Mucosa of descending colon (tissue), 3 donors: ENCODE measurements around the gene TXNDC8. TPM values are rescaled to one million over a fixed set of nuclear protein-coding genes. Genes with fewer than 3 reads are reported as not detected.

Experiments
- ATAC-seq: fragments of 200-7000 bp; cut with Tn5 transposase; one replicate; pipeline ENCODE4 v1.9.1; 2020; ENCODE audit warnings: mild to moderate bottlenecking, moderate library complexity
- DNase-seq, 3 donors: peaks; one replicate each; pipeline ENCODE4 v3.0.0-alpha.2; 2020
- H3K36me3 ChIP-seq: fragments of 200-600 bp; one replicate; pipeline ENCODE4 v1.8.0; 2021; ENCODE audit warnings: low read depth, mild to moderate bottlenecking
- H3K4me1 ChIP-seq: fragments of 200-600 bp; one replicate; pipeline ENCODE4 v1.8.0; 2021; ENCODE audit warnings: low read depth, mild to moderate bottlenecking
- H3K4me3 ChIP-seq: fragments of 200-600 bp; one replicate; pipeline ENCODE4 v1.8.0; 2021; ENCODE audit warnings: mild to moderate bottlenecking
- H3K9me3 ChIP-seq: fragments of 200-600 bp; one replicate; pipeline ENCODE4 v1.8.0; 2021; ENCODE audit warnings: mild to moderate bottlenecking
- intact Hi-C, 2 donors: fragments of 100-400 bp; cut with DNase I in 1 of 2; cut with micrococcal nuclease in 1 of 2; formaldehyde crosslinking; loops; one replicate each; pipeline versions ENCODE4 v1.11.0 to v1.11.1; 2022; cut with DNase I, micrococcal nuclease
- total RNA-seq, 3 donors: library from RNA; stranded (reverse); fragmentation: NEBNext Ultra II Directional in 2 of 3; extraction: Animal tissue kit (Norgen Biotek cat#: 25700) in 2 of 3; gene quantifications; one replicate each; pipeline versions ENCODE4 v1.2.1 to v1.2.4, GENCODE V29; 2021 to 2023
- TF ChIP-seq, protein P1 (sequence below): fragments of 200-600 bp; IDR thresholded peaks from one replicate; pipeline ENCODE4 v1.8.0; 2022; ENCODE audit warnings: antibody characterized with exemption, mild to moderate bottlenecking
- donor health status: DM: no; HTN: no; CAD: no; lungs with moderate emphysema.
- donor health status: DM: no; HTN: no; CAD: no.
- donor health status: DM: no; HTN: yes; CAD: no.

TXNDC8 gene
- total RNA-seq, 3 donors from 2014 or later, result not detected

DNA sequence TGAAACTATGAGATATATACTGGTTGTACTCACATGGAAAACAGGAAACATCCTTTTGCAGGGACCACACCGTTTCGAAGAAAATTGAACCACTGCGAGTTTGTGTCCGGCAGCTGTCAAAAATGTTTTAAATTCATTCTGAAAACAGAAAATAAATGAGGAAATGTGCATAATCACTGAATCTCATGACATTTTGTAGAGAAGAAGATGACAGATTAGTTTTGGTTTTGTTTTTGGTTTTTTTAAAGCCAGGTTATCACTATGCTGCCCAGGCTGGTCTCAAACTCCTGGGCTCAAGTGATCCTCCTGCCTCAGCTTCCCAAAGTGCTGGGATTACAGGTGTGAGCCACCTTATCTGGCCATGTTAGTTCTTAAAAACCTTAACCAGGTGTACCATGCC is 3.5 kb downstream of the TXNDC8 start:
- intact Hi-C loops, result no loop called here
- H3K9me3 ChIP-seq, result no peaks in the 10 kb centered on the region
- TF ChIP-seq, protein P1, sequence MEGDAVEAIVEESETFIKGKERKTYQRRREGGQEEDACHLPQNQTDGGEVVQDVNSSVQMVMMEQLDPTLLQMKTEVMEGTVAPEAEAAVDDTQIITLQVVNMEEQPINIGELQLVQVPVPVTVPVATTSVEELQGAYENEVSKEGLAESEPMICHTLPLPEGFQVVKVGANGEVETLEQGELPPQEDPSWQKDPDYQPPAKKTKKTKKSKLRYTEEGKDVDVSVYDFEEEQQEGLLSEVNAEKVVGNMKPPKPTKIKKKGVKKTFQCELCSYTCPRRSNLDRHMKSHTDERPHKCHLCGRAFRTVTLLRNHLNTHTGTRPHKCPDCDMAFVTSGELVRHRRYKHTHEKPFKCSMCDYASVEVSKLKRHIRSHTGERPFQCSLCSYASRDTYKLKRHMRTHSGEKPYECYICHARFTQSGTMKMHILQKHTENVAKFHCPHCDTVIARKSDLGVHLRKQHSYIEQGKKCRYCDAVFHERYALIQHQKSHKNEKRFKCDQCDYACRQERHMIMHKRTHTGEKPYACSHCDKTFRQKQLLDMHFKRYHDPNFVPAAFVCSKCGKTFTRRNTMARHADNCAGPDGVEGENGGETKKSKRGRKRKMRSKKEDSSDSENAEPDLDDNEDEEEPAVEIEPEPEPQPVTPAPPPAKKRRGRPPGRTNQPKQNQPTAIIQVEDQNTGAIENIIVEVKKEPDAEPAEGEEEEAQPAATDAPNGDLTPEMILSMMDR, result no peak
- DNase-seq (no peak), ATAC-seq (no peak)
- no peaks in the 10 kb centered on the region for H3K4me1 ChIP-seq
- no peak overlapping the region for H3K4me3 ChIP-seq
- H3K36me3 ChIP-seq, result no peaks in the 10 kb centered on the region

DNA sequence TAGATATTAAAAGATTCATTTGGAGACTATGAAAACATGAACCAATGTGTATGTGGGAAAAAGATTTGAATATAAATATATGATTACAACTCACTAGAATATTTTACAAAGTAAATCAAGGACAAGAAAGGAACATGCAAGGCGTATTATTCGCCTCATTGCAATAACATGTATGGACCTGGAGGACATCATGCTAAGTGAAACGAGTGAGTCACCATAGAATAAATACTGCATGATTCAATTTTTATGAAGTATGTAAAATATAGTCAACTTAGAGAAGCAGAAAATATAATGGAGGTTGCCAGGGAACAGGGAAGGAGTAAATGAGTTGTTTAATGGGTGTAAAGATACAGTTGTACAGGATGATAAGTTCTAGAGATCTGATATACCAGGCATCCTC is 4.9 kb downstream of the TXNDC8 start:
- Histone ChIP-seq H3K4me3 (no peak overlapping the region), H3K9me3 (no peaks in the 10 kb centered on the region), H3K4me1 (no peaks in the 10 kb centered on the region), H3K36me3 (no peaks in the 10 kb centered on the region)
- DNase-seq (no peak), ATAC-seq (no peak)
- intact Hi-C loops, result no loop called here
- TF ChIP-seq, protein P1, result no peak

DNA sequence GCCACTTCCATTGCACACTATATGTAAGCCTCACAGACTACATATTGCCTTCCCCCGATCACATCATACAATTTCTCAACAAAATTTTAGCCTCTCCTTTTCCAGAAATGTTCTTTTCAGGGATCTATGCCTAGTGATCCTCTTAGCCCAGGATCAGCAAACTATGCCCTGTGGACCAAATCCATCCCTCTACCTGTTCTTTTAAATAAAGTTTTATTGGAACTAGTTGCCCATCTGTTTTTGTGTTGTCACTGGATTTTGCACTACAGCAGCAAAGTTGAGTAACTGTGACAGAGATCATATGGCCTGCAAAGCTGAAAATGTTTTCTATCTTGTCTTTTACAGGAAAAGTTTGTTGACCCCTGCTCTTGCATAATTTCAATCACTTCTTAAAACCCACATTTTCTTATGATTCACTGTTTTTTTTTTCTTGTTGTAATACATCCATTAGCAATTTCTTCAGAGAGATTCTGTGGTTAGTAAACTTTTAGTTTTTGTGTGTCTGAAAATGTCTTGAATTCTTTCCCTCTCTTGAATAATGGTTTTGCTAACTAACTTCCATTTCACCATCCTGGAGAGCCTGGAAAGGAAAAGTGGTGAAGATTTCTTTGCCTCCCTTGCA is 7.1 kb downstream of the TXNDC8 start:
- H3K4me1 ChIP-seq, result no peaks in the 10 kb centered on the region
- ATAC-seq (no peak), DNase-seq (no peak)
- TF ChIP-seq, protein P1, result no peak
- H3K4me3 ChIP-seq, result no peak overlapping the region
- no peaks in the 10 kb centered on the region for H3K36me3 ChIP-seq
- no peaks in the 10 kb centered on the region for H3K9me3 ChIP-seq
- intact Hi-C loops, result no loop called here

DNA sequence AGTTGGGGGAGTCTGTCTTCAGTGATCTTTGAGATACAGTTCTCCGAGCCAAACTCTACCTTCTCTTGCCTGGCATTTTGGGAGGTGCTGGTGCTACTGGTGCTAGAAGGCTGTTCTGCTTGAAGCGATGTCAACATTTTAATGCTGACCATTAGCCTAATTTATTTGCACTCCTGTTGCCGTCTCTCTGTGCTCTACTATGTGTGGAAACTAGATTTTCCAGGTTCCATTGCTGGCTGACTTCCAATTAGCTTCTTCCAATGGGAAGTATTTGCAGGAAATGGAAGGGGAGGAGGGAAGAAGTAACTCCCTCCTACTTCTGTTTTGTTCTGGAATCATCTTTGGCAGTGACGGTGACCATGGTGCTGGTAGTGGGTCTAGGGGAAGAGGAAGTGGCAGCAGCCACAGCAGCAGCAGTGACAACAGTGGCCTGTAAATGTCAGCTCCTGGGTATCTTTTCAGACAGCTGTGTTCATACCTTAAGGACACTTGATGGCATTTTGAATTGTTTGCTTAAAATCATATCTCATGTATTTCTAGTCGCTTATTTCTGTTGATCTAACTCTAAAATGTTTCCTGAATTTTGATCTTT is 7.9 kb downstream of the TXNDC8 start:
- intact Hi-C loops, result no loop called here
- no peak for ATAC-seq

DNA sequence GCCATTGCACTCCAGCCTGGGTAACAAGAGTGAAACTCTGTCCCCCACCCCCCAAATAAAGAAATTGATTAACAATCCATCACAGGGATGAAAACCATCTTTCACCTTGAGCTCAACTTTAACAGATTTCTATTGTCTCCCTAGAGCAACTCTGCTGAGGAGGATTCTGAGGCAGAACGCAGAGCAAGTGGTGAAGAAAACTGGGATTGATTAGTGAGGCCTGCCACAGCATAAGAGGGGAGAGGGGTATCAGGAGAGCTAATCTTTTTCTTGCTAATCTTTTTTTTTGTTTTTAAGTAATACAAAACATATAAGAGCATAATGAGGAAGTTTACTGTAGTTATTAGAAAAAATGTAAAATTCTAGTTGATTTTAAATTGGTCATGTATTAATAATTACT is 8.9 kb downstream of the TXNDC8 start:
- Histone ChIP-seq H3K36me3 (no peaks in the 10 kb centered on the region), H3K9me3 (no peaks in the 10 kb centered on the region), H3K4me3 (no peak overlapping the region), H3K4me1 (no peaks in the 10 kb centered on the region)
- TF ChIP-seq, protein P1, result no peak
- intact Hi-C loops, result no loop called here
- ATAC-seq (no peak), DNase-seq (no peak)

More for the DNA sequence above, 7.9 kb downstream of the TXNDC8 start:
- Histone ChIP-seq H3K4me1 (no peaks in the 10 kb centered on the region), H3K36me3 (no peaks in the 10 kb centered on the region), H3K4me3 (no peak overlapping the region), H3K9me3 (no peaks in the 10 kb centered on the region)
- TF ChIP-seq, protein P1, result no peak
- no peak for DNase-seq
